Stimulated activated CD8-positive, alpha-beta memory T cell treated with anti-CD3 and anti-CD28 coated beads, Interleukin-7, amount 100 ng/mL, for 48 hours (primary cell): ENCODE results near the gene ASB18.
"Not testable (repeated sequence)": the region's sequence is repeated elsewhere in the genome, so short reads cannot be mapped to it uniquely, and the experiment has no call there.

ENCODE experiments used
- DNase-seq, 2 donors: peaks; one replicate each; pipeline ENCODE4 v3.0.0-alpha.2; 2020; ENCODE audit warnings: low read depth in 1 of 2; ENCODE audit errors: extremely low read depth in 1 of 2

The ASB18 gene

DNA sequence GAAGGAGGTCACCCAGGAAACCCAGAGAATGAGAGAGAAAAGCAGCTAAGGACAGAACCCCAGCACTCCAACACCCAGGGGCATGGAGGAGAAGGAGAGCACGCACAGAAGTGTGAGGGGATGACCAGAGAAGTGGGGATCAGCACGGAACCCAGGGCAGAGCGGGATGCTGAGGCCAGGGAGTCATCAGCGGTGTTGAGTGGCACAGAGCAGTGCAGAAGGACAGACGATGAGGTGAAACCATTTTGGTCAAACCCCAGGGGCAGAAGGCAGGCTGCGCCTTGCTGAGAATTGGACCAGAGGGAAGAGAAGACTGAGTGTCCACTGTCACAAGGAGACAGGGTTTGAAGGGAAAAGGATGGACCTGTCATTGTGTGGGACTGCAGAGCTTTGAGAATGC is 23.4 kb upstream of the ASB18 start:
- no peak for DNase-seq

DNA sequence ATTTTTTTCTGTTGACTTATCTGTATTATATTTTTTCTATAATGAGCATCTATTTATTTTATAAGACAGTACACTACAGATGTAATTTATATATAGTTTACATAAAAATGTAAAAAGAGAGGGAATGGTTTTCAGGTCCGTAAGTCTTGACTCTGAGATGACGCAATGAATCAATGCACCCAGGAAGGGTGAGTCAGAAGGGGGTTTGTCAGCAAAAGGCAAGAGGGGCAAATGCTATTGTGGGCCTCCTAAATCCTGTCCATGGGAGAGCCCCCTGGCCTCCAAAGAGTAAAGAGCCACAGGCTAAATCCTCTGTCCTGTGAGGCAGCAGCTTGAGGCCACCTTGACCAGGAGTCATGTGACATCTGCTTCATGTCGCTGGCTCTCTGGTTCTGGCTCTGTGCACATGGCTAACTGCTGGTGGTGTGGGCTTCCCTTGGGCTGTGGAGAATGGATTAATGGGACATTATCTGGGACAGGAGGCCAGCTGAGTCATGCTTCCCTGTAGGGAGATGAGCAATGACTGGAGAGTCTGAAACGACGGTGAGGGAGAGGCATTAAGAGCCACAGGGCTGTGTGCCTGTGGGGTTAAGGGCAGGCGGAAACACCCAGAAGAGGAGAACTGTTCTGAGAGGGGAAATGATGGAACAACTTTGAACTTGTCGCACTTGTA is 22.8 kb upstream of the ASB18 start:
- DNase-seq: no peak

DNA sequence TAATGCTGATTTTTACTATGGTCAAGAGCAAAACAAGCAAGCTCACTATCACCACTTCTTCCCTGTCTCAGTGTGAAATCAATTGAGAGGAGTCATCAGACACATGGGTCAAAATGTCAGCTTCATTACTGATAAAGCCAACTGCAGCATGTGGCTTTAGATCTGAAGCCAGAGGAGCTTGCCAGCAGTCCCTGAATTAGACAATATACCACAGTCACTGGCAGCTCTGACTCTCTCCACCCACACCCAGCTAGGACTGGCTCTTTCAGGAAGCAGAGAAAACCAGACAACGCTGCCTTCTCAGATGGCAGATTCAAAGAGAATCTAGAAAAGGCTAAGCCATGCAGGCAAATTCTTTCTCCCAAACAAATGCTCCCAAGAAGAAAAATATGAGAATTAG is 20.0 kb upstream of the ASB18 start:
- DNase-seq: no peak

GRCh38 chr2:236282406-236282805 is 18.2 kb upstream of the ASB18 start:
- no peak for DNase-seq

GRCh38 chr2:236281423-236281822 is 17.2 kb upstream of the ASB18 start:
- DNase-seq: no peak

DNA sequence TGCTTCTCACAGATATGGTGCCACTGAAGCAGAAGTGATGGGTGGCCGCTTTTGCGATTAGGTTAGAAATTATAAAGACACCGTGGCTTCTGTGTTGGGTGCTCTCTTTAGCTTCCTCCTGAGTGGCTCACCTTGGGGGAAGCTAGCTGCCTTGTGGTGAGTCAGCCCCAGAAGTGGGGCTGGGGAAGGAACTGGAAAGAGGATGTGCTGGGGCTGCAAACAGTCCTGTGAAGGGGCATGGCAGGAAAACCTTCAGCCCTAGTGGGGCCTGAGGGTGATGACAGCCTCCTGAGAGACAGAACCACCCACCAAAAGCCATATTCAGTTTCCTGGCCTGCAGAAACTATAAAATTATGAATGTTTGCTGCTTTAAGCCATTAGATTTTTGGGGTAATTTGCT is 8.9 kb upstream of the ASB18 start:
- no peak for DNase-seq

- DNase-seq: no peak
These were observed 7.6 kb upstream of the ASB18 start for GRCh38 chr2:236271851-236272250.

DNA sequence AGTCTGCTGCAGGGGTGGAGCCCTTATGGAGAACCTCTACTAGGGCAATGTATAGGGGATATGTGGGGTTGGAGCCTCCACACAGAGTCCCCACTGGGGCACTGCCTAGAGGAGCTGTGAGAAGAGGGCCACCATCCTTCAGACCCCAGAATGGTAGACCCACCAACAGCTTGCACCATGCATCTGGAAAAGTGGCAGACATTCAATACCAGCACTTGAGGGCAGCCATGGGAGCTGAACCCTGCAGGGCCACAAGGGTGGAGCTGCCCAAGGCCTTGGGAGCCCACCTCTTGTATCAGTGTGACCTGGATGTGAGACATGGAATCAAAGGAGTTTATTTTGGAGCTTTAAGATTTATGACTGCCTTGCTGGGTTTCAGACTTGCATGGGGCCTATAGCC is 5.7 kb upstream of the ASB18 start:
- not testable (repeated sequence) for DNase-seq

DNA sequence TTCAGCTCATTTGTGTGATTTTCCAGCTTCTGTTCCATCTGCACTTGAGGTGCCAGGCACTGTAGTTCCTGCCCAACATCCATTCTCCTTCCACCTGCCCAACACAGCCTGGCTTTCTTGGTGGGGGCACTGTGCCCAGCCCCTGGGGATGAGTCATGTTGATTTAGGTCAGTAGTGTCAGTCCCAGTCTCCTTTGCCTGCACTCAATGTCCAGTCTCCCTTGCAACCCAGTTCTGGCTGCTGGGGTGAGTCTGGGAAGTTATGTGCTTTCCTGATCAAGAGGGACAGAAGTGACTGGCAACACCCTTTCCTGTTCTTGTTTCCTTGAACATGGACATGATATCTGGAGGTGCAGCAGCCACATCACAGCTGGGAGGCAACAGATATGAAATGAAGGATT is 1.5 kb upstream of the ASB18 start:
- DNase-seq: no peak

GRCh38 chr2:236262238-236262637 is 2.0 kb downstream of the ASB18 start:
- no peak for DNase-seq

DNA sequence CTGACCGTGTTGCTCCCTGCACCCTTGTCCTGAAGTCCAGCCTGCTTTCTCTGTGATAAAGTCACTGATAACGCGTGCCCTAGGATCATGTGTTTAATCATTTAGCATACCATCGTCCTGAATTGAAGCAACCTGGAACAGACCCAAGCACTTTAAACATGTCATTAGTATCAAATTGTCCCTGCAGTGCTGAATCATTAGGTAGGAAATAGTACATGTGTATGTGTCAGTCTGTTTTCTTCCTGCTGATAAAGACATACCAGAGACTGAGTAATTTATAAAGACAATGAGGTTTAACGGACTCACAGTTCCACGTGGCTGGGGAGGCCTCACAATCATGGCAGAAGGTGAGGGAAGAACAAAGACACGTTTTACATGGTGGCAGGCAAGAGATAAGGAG is 2.8 kb downstream of the ASB18 start:
- no peak for DNase-seq

DNA sequence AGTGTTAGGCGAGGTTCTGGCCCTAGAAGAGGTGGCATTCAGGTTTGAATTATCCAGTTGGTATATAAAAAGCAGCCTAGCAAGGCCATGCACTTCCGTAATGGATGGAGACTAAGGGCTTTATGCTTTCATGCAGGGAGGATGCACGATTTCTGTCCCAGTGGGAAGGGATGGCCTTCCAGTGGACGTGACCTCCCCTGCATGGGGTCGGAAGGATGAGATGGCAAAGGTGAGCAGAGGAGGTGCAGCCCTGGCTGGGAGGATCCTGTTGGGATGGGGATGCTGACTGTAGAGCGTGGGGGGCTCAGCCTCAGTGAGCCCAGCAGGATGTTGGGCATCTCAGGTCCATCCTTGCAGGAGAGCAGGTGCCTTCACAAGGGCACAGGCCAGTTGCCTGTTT is 4.8 kb downstream of the ASB18 start:
- DNase-seq: no peak

GRCh38 chr2:236257575-236257974 is 6.6 kb downstream of the ASB18 start:
- no peak for DNase-seq

DNA sequence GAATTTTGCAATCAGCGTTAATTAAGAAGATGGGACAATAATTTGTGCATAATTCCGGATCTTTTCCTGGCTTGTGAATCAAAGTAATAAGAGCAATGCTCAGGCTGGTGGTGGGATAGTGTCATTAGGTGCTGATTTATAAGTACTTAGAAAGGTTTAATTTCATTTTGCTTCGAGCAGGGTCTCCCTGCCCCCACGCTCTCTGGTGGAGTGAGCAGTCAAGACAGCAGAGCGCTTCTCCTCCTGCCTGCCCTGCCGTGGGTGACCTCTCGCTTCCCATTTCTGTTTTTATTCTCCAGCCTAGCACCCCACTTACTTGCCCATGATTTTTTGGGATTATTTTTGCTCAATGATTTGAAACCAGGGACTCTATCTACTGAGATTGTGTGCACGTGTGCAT is 7.1 kb downstream of the ASB18 start:
- no peak for DNase-seq

GRCh38 chr2:236256366-236256985 is 7.7 kb downstream of the ASB18 start:
- DNase-seq: no peak

GRCh38 chr2:236254674-236255073 is 9.5 kb downstream of the ASB18 start:
- no peak for DNase-seq

DNA sequence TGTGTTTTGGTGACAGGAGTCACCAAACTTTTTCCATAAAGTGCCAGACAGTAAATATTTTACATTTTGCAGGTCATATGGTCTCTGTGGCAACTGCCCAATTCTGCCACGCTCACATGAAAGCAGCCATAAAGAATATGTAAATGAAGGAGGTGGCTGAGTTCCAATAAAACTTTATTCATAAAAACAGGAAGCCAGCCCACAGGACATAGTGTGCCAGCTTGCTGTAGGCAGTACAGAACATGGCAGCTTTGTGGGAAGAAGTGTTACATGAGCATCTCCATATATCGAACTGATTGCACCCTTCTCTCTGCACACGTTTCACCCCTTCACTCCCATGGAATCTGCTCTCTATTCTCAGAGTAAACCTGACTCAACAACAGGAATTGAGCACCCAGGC is 10.2 kb downstream of the ASB18 start:
- no peak for DNase-seq

DNA sequence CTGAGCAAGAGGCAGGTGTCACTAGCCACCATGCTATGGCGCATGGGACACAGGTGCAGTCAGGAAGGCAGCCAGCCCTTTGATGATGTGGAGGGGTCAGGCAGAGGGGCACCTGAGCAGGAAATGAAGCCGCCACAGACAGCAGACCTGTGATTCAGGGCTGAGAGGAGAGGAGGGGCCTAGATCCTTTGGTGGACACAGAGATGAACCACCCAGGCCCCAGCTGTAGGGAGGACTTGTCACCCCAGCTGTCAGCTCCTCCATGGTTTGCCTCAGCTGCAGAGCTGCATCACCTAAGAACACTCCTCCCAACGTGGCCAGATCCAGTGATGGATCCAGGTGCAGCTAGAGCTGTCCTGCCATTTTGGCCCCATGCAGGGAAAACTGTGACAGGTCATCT is 11.6 kb downstream of the ASB18 start:
- no peak for DNase-seq

GRCh38 chr2:236250909-236251579 is 13.2 kb downstream of the ASB18 start:
- no peak for DNase-seq

GRCh38 chr2:236250286-236250685 is 13.9 kb downstream of the ASB18 start:
- DNase-seq: no peak

- DNase-seq: no peak
These were observed 15.1 kb downstream of the ASB18 start for GRCh38 chr2:236249066-236249465.

DNA sequence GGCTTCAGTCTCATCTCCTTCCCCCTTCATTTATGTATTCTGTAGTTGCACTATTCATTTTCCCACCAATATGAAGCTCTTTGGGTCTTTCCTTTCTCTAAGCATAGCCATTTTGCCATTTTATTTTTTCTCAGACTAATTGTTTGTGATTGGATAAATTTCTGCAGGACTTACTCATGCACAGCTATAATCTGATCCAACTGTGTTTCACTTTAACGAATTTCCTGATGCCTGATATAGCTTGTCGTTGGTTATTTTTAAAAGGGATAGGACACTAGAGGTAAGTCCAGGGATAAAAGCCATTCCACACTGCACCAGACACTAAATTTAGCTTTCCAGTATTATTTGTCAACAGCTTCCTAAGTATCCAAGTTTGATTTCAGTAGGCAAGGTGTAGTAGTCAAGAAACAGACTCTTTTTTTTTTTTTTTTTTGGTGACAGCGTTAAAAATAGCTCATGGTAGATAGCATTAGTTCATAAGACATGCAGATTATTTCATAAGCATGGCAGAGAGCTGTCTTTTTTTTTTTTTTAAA is 17.4 kb downstream of the ASB18 start:
- DNase-seq: no peak
